SH-SY5Y (cell line): ENCODE results near the gene PRPF18.

ENCODE experiments used
- GATA2 ChIP-seq: IDR thresholded peaks from 2 replicates; pipeline ENCODE4 v1.6.1; 2011; ENCODE audit warnings: mild to moderate bottlenecking, low read depth, low read length
- GATA3 ChIP-seq: IDR thresholded peaks from 2 replicates; pipeline ENCODE4 v1.6.1; 2011; ENCODE audit warnings: low read depth, mild to moderate bottlenecking, low read length, moderate library complexity

GRCh38 chr10:13614530-13615332, 28.0 kb downstream of the PRPF18 start:
- no peak for TF ChIP-seq GATA3
- TF ChIP-seq GATA2, result peak; percentile 72
